NCI-H748 (cell line): ENCODE measurements around the gene HS6ST3.
A peak's percentile ranks its signal among the peaks of the same experiment; 100 is the strongest.
"Not testable (repeated sequence)": the region's sequence is repeated elsewhere in the genome, so short reads cannot be mapped to it uniquely, and the experiment has no call there.

Experiments
- DNase-seq: peaks from one replicate; lab custom pipeline; 2025; ENCODE audit not compliant: unreplicated experiment; lab: John Stamatoyannopoulos, UW

The HS6ST3 gene

DNA sequence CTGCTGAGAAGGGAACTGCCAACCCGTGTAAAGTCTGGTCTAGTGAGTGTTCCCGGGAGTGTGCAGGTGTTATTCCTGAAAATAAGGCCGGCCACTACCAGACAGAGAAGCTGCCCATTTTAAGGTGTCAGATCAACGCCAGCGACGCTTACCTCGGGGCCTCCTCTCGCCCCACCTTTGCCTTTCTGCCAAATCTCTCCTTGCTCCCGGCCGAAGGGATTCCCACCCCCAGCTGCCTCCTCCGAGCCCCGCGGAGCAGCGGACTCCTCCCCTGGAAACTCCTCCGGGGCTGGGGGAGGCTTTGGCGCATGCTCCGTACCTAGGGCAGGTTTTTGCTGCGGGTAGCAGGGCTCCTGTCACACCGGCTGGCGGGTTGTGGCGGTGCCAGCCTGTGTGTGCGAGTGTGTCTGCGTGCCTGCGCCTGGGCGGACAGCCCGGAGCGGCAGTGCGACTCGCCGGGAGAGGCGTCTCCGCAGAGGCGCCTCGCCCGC is at the start of gene HS6ST3:
Gene HS6ST3 (plus strand): TSS at position 359 of the 491 bp plus-strand sequence.
- DNase-seq = peak; percentile 79

DNA sequence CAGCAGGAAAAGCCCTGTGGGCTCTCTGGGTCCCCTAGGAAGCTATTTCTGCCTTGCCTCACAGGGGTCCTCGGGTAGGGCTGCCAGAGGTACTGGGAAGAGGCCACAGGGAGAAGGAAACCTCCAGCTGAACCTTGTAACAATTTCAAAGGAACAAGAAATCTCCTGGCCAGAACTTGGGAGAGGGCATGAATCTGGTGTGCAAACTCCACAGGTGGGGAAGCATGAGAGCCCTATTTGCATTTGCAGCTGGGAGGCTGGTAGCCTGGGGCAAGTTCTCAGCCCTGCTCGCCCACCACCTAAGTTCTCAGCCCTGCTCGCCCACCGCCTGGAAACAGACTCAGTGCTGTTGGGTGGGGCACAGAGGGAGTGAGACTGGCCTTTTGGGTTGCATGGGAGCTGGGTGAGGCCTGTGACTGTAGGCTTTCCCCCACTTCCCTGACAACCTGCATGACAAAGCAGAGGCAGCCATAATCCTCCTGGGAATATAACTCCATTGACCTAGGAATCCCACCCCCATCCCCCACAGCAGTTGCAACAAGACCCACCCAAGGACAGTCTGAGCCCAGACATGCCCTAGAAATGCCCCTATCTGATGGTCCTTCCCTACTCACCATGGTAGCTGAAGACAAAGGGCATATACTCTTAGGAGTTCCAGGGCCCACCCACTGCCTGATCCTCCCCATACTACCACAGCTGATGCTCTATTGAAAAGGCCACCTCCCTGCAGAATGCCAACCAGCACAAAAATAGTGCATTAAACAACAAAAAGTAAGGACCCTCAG is 48.4 kb upstream of the HS6ST3 start:
- DNase-seq = no peak

GRCh38 chr13:96044238-96044637 is 45.7 kb upstream of the HS6ST3 start:
- no peak for DNase-seq

GRCh38 chr13:96046449-96047126 is 43.3 kb upstream of the HS6ST3 start:
- not testable (repeated sequence) for DNase-seq

DNA sequence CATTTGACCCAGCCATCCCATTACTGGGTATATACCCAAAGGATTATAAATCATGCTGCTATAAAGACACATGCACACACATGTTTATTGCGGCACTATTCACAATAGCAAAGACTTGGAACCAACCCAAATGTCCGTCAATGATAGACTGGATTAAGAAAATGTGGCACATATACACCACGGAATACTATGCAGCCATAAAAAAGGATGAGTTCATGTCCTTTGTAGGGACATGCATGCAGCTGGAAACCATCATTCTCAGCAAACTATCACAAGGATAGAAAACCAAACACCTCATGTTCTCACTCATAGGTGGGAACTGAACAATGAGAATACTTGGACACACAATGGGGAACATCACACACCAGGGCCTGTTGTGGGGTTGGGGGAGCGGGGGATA is 39.0 kb upstream of the HS6ST3 start:
- not testable (repeated sequence) for DNase-seq

DNA sequence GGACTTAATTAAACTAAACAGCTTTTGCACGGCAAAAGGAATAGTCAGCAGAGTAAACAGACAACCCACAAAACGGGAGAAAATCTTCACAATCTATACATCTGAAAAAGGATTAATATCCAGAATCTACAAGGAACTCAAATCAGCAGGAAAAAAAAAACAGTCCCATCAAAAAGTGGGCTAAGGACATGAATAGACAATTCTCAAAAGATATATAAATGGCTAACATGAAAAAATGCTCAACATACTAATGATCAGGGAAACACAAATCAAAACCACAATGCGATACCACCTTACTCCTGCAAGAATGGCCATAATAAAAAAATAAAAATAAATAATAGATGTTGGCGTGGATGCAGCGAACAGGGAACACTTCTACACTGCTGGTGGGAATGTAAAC is 38.4 kb upstream of the HS6ST3 start:
- DNase-seq = not testable (repeated sequence)

GRCh38 chr13:96051946-96052345 is 38.0 kb upstream of the HS6ST3 start:
- DNase-seq = not testable (repeated sequence)

GRCh38 chr13:96052656-96053002 is 37.3 kb upstream of the HS6ST3 start:
- DNase-seq = peak; percentile 68

DNA sequence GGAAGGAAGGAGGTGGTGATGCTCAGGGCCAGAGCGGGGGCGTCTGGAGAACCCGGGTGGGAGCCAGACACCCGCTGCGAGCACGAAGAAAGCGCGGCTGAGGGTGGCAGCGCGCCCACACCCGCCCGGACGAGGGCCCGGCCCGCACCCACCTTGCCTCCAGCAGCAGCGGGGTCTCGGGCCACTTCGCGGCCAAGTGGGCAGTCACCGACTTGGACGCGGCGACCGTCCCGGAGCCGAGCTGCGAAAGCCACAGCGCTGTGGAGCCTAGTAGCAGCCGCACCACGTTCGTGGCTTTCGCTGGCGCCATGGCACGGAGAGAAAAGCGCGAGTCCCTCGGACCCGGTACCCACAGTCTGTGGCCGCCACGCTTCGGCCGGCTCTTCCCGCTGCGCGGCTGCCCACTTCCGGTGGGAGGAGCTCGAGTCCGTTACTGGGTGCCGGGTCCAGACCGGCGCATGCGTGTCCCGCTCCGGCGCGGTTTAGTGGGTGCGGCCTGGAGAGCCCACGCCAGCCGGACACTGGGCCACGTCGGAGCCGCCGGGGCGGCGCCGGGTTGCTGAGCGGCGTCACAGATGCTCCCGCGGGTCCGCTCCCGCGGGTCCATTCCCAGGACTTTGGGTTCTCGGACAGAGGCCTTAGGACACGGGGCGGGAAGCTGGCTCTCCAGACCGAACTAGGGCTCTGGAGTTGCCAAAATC is 36.8 kb upstream of the HS6ST3 start, which contains the start of gene UGGT2:
Gene UGGT2 (minus strand): TSS at position 399 of the 701 bp plus-strand sequence. CDS start 89 bp downstream, at position 310.
- DNase-seq = peak; percentile 94

GRCh38 chr13:96065849-96066248 is 24.1 kb upstream of the HS6ST3 start:
- no peak for DNase-seq

GRCh38 chr13:96068729-96069128 is 21.2 kb upstream of the HS6ST3 start:
- no peak for DNase-seq

- DNase-seq = peak; percentile 19
Measured at GRCh38 chr13:96071504-96071903, 18.4 kb upstream of the HS6ST3 start.

- no peak for DNase-seq
Measured at GRCh38 chr13:96072392-96072791, 17.5 kb upstream of the HS6ST3 start.

DNA sequence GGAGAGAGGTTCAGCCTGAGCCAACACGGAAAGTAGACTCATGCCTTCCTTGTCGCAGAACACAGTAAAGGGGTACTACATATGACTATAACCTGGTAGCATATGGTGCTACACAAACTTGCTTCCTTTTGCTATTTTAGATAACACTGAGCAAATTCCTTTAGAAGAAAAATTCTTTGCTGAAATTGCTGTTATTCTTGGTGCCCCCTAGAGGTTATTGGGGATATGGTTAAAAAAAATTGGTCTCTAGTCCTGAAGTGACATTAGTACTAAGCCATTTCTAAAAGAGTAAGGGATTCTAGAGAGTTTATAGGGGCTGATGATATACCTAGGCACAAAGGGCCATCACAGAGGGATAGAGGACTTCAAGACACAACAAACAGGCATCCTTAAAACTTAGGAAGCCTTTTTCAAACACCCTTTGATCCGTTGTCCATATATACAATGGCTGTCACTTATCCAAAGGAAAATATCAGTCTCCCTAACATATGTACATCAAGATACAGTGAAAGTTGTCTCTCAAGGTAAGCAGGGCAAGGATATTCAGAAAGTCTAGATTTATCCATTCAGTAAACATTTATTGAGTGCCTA is 13.9 kb upstream of the HS6ST3 start:
- peak; percentile 9 for DNase-seq

DNA sequence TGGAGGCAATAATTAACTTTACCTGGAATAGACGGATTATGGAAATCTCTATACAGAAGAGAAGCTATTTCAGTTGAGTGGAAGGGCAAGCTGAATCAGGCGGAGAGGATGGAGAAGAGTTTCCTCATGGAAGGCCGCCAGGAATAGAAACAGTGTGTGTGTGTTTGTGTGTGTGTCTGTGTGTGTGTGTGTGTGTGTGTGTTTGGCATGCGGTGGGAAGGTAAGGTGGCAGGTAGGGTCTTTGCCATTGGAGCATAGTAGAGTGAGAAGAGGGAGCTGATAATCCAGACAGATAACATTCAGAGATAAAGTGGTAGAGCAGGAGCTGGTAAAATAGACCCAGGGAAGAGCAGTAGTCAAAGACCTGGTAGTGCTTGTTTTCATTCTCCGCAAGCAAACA is 9.2 kb upstream of the HS6ST3 start:
- DNase-seq = no peak

DNA sequence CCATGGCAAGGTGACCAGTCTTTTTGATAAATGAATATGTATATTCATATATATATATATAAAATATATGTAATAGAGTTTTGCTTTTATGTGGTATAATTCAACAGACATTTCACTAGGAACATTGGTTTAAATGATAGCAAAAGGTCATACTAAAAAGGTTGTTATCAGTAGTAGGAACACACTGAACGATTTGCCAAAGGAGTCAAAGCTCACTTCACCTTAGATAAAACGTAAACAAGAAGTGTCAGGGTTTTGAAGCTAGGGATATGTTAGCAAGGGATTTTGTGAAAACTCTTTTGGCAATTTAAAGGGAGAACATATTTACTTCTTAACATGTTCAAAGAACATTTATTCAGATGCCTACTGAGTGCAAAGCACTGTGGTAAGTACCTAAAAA is 8.0 kb upstream of the HS6ST3 start:
- DNase-seq = no peak

- no peak for DNase-seq
Measured at GRCh38 chr13:96082640-96083039, 7.3 kb upstream of the HS6ST3 start.

- DNase-seq = no peak
Measured at GRCh38 chr13:96086736-96087135, 3.2 kb upstream of the HS6ST3 start.

GRCh38 chr13:96089139-96089538 is 768 bp upstream of the HS6ST3 start:
- no peak for DNase-seq

GRCh38 chr13:96090240-96091101 is 564 bp downstream of the HS6ST3 start:
- DNase-seq = peak; percentile 74
